Activated B cell treated with CpG ODN at 0.5 μM for 24 hours (primary cell): ENCODE results near the gene UBXN10. TPM values are rescaled to one million over a fixed set of nuclear protein-coding genes. Genes with fewer than 3 reads are reported as not detected.
A peak's percentile ranks its signal among the peaks of the same experiment; 100 is the strongest.

Experiments
- ATAC-seq: fragments of 200-7000 bp; cut with Tn5 transposase; one replicate; pipeline ENCODE4 v1.10.0; 2021; ENCODE audit warnings: low read depth, mild to moderate bottlenecking, moderate library complexity
- CTCF ChIA-PET: fragments of 350-600 bp; sonication (Branson Sonifier 250); formaldehyde crosslinking; loops from one replicate; lab custom pipeline; 2021; ENCODE audit warnings: antibody characterized with exemption; lab: Charles Lee
- POLR2A ChIA-PET: fragments of 350-600 bp; sonication (Branson Sonifier 250); formaldehyde crosslinking; loops from one replicate; lab custom pipeline; 2021; ENCODE audit warnings: antibody characterized with exemption; lab: Charles Lee
- DNase-seq: peaks from one replicate; pipeline ENCODE4 v3.0.0; 2022
- H3K27ac Mint-ChIP-seq: one replicate; pipeline ENCODE4 v1.8.0; 2020; ENCODE audit warnings: mixed read lengths
- H3K27me3 Mint-ChIP-seq: one replicate; pipeline ENCODE4 v1.8.0; 2021; ENCODE audit warnings: mixed read lengths
- H3K36me3 Mint-ChIP-seq: one replicate; pipeline ENCODE4 v1.8.0; 2021; ENCODE audit warnings: low read depth, mixed read lengths
- H3K4me1 Mint-ChIP-seq: one replicate; pipeline ENCODE4 v1.8.0; 2021; ENCODE audit warnings: mixed read lengths
- H3K4me3 Mint-ChIP-seq: one replicate; pipeline ENCODE4 v1.8.0; 2020; ENCODE audit warnings: mild to moderate bottlenecking, mixed read lengths
- H3K9me3 Mint-ChIP-seq: one replicate; pipeline ENCODE4 v1.8.0; 2020; ENCODE audit warnings: mixed read lengths
- intact Hi-C: fragments of 100-400 bp; cut with micrococcal nuclease; formaldehyde crosslinking; loops from one replicate; pipeline ENCODE4 v1.15.1; 2024
- total RNA-seq: library from RNA; stranded (reverse); gene quantifications from 2 replicates; pipeline ENCODE4 v1.2.3, GENCODE V29; 2022
- TF ChIP-seq, protein P1 (sequence below): fragments of 200-600 bp; IDR thresholded peaks from one replicate; pipeline ENCODE4 v1.8.0; 2022; ENCODE audit warnings: antibody characterized with exemption, mild to moderate bottlenecking

UBXN10 gene
- 0.04 and 0.05 TPM in 2 replicates for total RNA-seq

DNA sequence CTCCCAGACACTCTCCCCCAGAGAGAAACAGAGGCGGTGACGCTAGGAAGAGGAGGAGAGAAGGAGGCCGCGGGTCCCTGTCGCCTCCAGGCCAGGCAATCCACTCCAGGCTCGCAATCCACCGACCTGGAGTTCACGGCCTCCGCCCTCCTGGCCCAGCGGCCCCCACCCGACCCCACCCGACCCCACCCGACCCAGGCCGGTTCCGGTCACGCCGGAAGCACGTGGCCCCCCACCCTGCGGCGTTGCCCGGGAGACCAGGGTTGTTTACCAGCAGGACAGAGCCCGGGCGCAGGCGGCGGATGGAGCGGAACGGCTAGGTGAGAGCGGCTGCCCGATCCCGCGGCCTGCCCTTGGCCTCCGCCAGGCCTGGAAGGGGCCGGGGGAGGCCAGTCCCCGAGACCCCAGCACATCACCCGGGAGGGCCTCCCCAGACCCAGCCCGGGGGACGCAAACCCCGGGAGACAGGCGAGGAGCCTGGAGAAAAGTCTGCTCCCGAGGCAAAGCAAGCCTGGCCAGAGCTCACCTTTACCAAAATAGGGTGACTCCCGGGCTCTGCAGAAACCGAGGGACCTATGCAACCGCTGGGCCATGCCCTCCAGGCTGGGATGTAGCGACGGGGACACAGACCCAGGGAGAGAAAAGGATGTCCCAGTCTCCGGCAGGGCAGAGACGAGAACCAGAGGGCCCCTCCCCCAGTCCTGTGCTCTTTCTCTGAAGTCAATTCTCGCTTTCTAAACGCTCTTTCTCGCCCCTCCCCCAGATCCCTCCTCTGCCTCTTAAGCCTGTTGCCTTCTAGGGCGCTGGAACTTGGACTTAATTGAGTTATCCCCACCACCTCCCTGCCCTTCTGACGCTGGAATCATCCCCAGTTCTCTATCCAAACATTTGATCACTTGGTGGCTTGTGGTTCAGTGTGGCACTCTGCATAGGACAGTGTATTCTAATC lies at the start of gene UBXN10, which contains the start of gene PLA2G2C:
Gene UBXN10, plus strand, starts transcription at position 263 of the 949 bp plus-strand sequence. CDS start 4,466 bp downstream, outside the sequence.
Gene PLA2G2C, minus strand, starts transcription at position 685 of the 949 bp plus-strand sequence. CDS start 9,155 bp downstream, outside the sequence.
- ChIA-PET CTCF (no interaction called here), POLR2A (no interaction called here)
- Mint-ChIP-seq H3K27me3 (peaks cover 48% of the 10 kb centered on the region), H3K4me3 (peak within 1 kb of the TSS; percentile 77), H3K4me1 (peaks cover 17% of the 10 kb centered on the region), H3K27ac (peak within 1 kb of the TSS; percentile 1), H3K36me3 (no peaks in the 10 kb centered on the region), H3K9me3 (no peaks in the 10 kb centered on the region)
- DNase-seq (peak; percentile 42), ATAC-seq (peak; percentile 79)
- TF ChIP-seq, protein P1, sequence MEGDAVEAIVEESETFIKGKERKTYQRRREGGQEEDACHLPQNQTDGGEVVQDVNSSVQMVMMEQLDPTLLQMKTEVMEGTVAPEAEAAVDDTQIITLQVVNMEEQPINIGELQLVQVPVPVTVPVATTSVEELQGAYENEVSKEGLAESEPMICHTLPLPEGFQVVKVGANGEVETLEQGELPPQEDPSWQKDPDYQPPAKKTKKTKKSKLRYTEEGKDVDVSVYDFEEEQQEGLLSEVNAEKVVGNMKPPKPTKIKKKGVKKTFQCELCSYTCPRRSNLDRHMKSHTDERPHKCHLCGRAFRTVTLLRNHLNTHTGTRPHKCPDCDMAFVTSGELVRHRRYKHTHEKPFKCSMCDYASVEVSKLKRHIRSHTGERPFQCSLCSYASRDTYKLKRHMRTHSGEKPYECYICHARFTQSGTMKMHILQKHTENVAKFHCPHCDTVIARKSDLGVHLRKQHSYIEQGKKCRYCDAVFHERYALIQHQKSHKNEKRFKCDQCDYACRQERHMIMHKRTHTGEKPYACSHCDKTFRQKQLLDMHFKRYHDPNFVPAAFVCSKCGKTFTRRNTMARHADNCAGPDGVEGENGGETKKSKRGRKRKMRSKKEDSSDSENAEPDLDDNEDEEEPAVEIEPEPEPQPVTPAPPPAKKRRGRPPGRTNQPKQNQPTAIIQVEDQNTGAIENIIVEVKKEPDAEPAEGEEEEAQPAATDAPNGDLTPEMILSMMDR, result no peak
- intact Hi-C loops, result loop anchor here (2.0 kb wide), 1 partner anchor 15 kb away; no protein-coding TSS in a partner anchor

GRCh38 chr1:20136249-20136648 lies 49.6 kb upstream of the UBXN10 start:
- no peaks in the 10 kb centered on the region for H3K9me3 Mint-ChIP-seq
- H3K36me3 Mint-ChIP-seq, result no peaks in the 10 kb centered on the region
- H3K27ac Mint-ChIP-seq, result no peak overlapping the region
- TF ChIP-seq, protein P1, result no peak
- H3K4me1 Mint-ChIP-seq, result no peaks in the 10 kb centered on the region
- H3K4me3 Mint-ChIP-seq, result no peak overlapping the region
- ATAC-seq, result no peak
- no peak for DNase-seq
- peaks cover 6% of the 10 kb centered on the region for H3K27me3 Mint-ChIP-seq
- CTCF ChIA-PET, result no interaction called here
- POLR2A ChIA-PET, result no interaction called here
- intact Hi-C loops, result no loop called here

GRCh38 chr1:20137055-20137454 lies 48.8 kb upstream of the UBXN10 start:
- ATAC-seq (no peak), DNase-seq (no peak)
- no peak overlapping the region for H3K27ac Mint-ChIP-seq
- TF ChIP-seq, protein P1, result no peak
- no peaks in the 10 kb centered on the region for H3K4me1 Mint-ChIP-seq
- no peak overlapping the region for H3K4me3 Mint-ChIP-seq
- POLR2A ChIA-PET, result no interaction called here
- CTCF ChIA-PET, result no interaction called here
- intact Hi-C loops, result no loop called here
- no peaks in the 10 kb centered on the region for H3K9me3 Mint-ChIP-seq
- peaks cover 6% of the 10 kb centered on the region for H3K27me3 Mint-ChIP-seq
- H3K36me3 Mint-ChIP-seq, result no peaks in the 10 kb centered on the region

DNA sequence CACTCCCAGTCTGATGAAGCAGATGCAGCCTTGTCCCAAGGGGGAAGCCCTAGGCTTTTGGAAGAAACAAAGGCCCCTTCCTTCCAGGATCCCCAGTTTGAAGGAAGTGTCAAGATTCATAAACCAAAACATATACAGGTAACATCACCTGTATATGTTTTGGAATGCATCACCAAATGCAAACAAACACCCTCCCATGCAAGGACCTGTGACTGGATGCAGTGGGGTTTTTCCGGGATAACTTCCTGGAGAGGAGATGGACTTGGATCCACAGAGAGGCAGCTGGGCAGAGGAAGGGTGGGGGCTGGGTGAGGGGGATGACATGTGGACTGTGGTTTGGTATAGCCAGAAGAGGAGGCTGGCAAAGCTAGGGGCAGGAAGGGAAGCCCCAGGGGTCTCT lies 48.3 kb upstream of the UBXN10 start:
- Mint-ChIP-seq H3K4me1 (no peaks in the 10 kb centered on the region), H3K27ac (no peak overlapping the region), H3K4me3 (no peak overlapping the region), H3K27me3 (peaks cover 6% of the 10 kb centered on the region), H3K9me3 (no peaks in the 10 kb centered on the region), H3K36me3 (no peaks in the 10 kb centered on the region)
- ChIA-PET POLR2A (no interaction called here), CTCF (no interaction called here)
- ATAC-seq (no peak), DNase-seq (no peak)
- intact Hi-C loops, result no loop called here
- TF ChIP-seq, protein P1, result no peak

DNA sequence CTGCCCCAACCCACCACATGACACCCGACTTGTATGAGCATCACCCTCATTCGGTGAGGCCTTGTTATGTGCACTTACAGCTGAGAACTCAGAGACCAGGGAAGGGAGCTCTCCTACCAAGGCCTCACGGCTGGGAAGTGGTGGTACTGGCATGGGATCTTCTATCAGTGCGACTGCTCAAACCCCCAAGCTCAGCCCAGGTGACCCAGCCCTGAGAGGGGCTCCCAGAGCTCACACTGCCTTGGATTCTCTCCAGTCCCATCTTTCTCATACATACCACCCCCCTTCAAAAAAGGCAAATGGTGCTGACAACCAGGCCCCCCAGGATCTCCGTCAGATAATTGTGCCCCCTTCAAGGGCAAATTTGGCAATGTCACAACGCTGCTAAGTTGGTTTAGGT lies 47.5 kb upstream of the UBXN10 start:
- Mint-ChIP-seq H3K27me3 (peaks cover 6% of the 10 kb centered on the region), H3K4me3 (no peak overlapping the region), H3K9me3 (no peaks in the 10 kb centered on the region), H3K36me3 (no peaks in the 10 kb centered on the region), H3K4me1 (no peaks in the 10 kb centered on the region), H3K27ac (no peak overlapping the region)
- intact Hi-C loops, result no loop called here
- ChIA-PET POLR2A (no interaction called here), CTCF (no interaction called here)
- DNase-seq, result no peak
- no peak for ATAC-seq
- TF ChIP-seq, protein P1, result no peak
